ENCODE results near the gene BST2.

DNA sequence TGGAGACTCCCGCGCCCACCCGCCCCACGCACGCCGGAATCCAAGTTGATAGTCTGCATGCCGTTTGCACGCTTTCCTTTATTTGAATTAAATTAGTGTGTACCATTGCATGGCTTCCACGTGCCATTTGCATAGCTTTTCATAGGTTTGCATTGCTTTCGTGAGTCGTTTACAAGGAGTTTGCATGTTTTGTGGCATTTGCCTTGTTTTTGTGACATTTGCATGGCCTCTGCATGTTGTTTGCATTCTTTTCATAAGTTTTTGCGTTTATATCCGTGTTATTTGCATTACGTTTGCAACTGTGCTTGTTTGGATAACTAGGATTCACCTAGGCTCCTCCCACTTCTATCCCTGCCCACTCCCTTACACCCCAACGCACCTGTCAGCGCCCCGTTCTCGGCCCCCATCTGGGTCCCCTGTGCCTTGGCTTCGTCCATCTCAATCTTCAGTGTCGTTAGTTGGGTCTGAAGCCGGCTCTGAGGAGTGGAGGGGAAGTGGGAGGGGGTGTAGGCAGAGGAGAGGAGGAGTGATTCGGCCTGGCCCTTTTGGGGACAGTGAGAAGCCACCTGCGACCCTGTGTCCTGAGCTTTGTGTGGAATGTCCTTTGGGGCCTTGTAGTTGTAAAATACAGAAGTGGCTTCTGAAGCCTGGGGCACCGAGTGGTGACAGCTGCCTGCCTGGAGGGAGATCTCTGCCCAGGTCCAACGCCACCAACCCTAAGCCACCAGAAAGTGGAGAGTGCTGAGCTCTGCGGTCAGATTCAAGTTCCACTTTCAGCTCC, 13.9 kb downstream of the BST2 start:
- no peak for TF ChIP-seq ZHX1 (conservative IDR thresholded peaks at IDR 0.05; ENCODE audit: low read length)
- no peak for TF ChIP-seq POLR2A (conservative IDR thresholded peaks at IDR 0.05)
- TF ChIP-seq BRCA1 (IDR thresholded peaks at IDR 0.05), result no peak
- TF ChIP-seq BRCA1 (CRISPR knock-in tag; IDR thresholded peaks at IDR 0.05), result no peak
- no peak for TF ChIP-seq RCOR1 (IDR thresholded peaks at IDR 0.05; ENCODE audit: borderline replicate concordance in 1 of 2, low read depth in 2 of 2, low read length in 2 of 2)
- TF ChIP-seq, protein P1, sequence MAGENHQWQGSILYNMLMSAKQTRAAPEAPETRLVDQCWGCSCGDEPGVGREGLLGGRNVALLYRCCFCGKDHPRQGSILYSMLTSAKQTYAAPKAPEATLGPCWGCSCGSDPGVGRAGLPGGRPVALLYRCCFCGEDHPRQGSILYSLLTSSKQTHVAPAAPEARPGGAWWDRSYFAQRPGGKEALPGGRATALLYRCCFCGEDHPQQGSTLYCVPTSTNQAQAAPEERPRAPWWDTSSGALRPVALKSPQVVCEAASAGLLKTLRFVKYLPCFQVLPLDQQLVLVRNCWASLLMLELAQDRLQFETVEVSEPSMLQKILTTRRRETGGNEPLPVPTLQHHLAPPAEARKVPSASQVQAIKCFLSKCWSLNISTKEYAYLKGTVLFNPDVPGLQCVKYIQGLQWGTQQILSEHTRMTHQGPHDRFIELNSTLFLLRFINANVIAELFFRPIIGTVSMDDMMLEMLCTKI (IDR thresholded peaks at IDR 0.05; ENCODE audit: partially characterized antibody), result no peak
- TF ChIP-seq FOXJ3 (CRISPR knock-in tag; IDR thresholded peaks at IDR 0.05), result no peak
